GM12878 (cell line): Measurements from ENCODE around the gene PMEL. TPM values are rescaled to one million over a fixed set of nuclear protein-coding genes. Genes with fewer than 3 reads are reported as not detected.
"Not testable (repeated sequence)": the region's sequence is repeated elsewhere in the genome, so short reads cannot be mapped to it uniquely, and the experiment has no call there.

Experiments
- ATAC-seq: fragments of 200-7000 bp; cut with Tn5 transposase; 3 replicates; pipeline ENCODE4 v1.9.1; 2020; ENCODE audit warnings: mild to moderate bottlenecking, moderate library complexity
- BruUV-seq: library from RNA; stranded (reverse); fragments of 400-500 nt; replicated peaks from 2 replicates; lab custom pipeline; 2021; lab: Mats Ljungman, UMichigan
- CTCF ChIA-PET: fragments of 300-600 bp; sonication (Branson Sonifier 250); formaldehyde crosslinking; extraction: SDS; loops from one replicate; lab custom pipeline; 2021; ENCODE audit warnings: inconsistent platforms; lab: Yijun Ruan, JAX
- POLR2A ChIA-PET: fragments of 350-600 bp; formaldehyde crosslinking; extraction: SDS; loops from one replicate; lab custom pipeline; 2021; ENCODE audit warnings: inconsistent platforms; lab: Charles Lee
- RAD21 ChIA-PET: fragments of 300-600 bp; sonication (Branson Sonifier 250); formaldehyde crosslinking; loops from one replicate; lab custom pipeline; 2023; ENCODE audit warnings: antibody characterized with exemption; ENCODE audit not compliant: unreplicated experiment; lab: Charles Lee
- SMC1A ChIA-PET: fragments of 300-600 bp; sonication (Branson Sonifier 250); formaldehyde crosslinking; loops from one replicate; lab custom pipeline; 2023; ENCODE audit not compliant: unreplicated experiment, uncharacterized antibody; lab: Charles Lee
- DNase-seq: peaks from one replicate; pipeline ENCODE4 v3.0.0-alpha.2; 2011; ENCODE audit warnings: low read depth, low spot score
- FAIRE-seq: peaks from 3 replicates; lab custom pipeline; 2011; peaks lifted over from hg19 to GRCh38; lab: Jason Lieb, UNC
- H2AFZ ChIP-seq: 2 replicates; pipeline ENCODE4 v1.6.0; 2011; ENCODE audit warnings: low read depth, low read length, control low read depth; ENCODE audit not compliant: control insufficient read depth
- H3K27ac ChIP-seq: 2 replicates; pipeline ENCODE4 v1.5.1; 2011; ENCODE audit warnings: control low read depth; ENCODE audit not compliant: control insufficient read depth, insufficient read depth
- H3K27me3 ChIP-seq, 2 experiments: replicated peaks in 1 of 2; 2 replicates each; pipeline versions ENCODE4 v1.6.0 to v1.6.1; 2011; ENCODE audit warnings: low read length in 1 of 2; ENCODE audit not compliant: control insufficient read depth in 2 of 2, insufficient read depth in 2 of 2
- H3K36me3 ChIP-seq, 2 experiments: 2 replicates each; pipeline ENCODE4 v1.5.1; 2011; ENCODE audit warnings: low read length in 1 of 2; ENCODE audit not compliant: control insufficient read depth in 2 of 2, insufficient read depth in 2 of 2
- H3K4me1 ChIP-seq: 2 replicates; pipeline ENCODE4 v1.6.1; 2011; ENCODE audit warnings: mild to moderate bottlenecking, low read length, moderate library complexity, mixed read lengths; ENCODE audit not compliant: control insufficient read depth, insufficient read depth
- H3K4me2 ChIP-seq: 2 replicates; pipeline ENCODE4 v1.6.0; 2011; ENCODE audit warnings: control low read depth; ENCODE audit not compliant: control insufficient read depth, insufficient read depth
- H3K4me3 ChIP-seq: fragments of 200-600 bp; sonication (generic); 2 replicates; pipeline ENCODE4 v1.5.1; 2016
- H3K79me2 ChIP-seq: 2 replicates; pipeline ENCODE4 v1.6.0; 2011; ENCODE audit warnings: low read length; ENCODE audit not compliant: control insufficient read depth, insufficient read depth
- H3K9ac ChIP-seq: 2 replicates; pipeline ENCODE4 v1.8.0; 2011; ENCODE audit warnings: low read length, control low read depth, mixed read lengths; ENCODE audit not compliant: control insufficient read depth, insufficient read depth
- H3K9me3 ChIP-seq: replicated peaks from 3 replicates; pipeline ENCODE4 v1.5.1; 2011; ENCODE audit warnings: mild to moderate bottlenecking, low read length; ENCODE audit not compliant: control insufficient read depth, insufficient read depth
- H4K20me1 ChIP-seq: 2 replicates; pipeline ENCODE4 v1.6.0; 2011; ENCODE audit not compliant: control insufficient read depth, insufficient read depth
- ATF7 ChIP-seq: fragments of 450-650 bp; IDR thresholded peaks from 2 replicates; pipeline ENCODE4 v1.6.1; 2016; ENCODE audit warnings: low read depth, mild to moderate bottlenecking
- KDM1A ChIP-seq: fragments of 200-600 bp; sonication (generic); IDR thresholded peaks from 2 replicates; pipeline ENCODE4 v1.6.1; 2016; ENCODE audit warnings: borderline replicate concordance
- MXI1 ChIP-seq: fragments of 150-350 bp; IDR thresholded peaks from 2 replicates; pipeline ENCODE4 v1.6.1; 2011; ENCODE audit warnings: low read depth, mild to moderate bottlenecking, inconsistent platforms, low read length, improper control_type of control experiment
- NR2F1 ChIP-seq: fragments of 450-650 bp; conservative IDR thresholded peaks from 2 replicates; pipeline ENCODE4 v1.6.1; 2017; ENCODE audit warnings: mild to moderate bottlenecking
- PAX5 ChIP-seq: IDR thresholded peaks from 2 replicates; pipeline ENCODE4 v1.6.1; 2011; ENCODE audit warnings: low read depth, low read length, borderline replicate concordance
- RELA ChIP-seq: fragments of 450-650 bp; IDR thresholded peaks from 2 replicates; pipeline ENCODE4 v1.8.0; 2014; ENCODE audit warnings: borderline replicate concordance; ENCODE audit not compliant: partially characterized antibody
- SRF ChIP-seq, 2 experiments: IDR thresholded peaks; 2 replicates each; pipeline ENCODE4 v1.6.1; 2011; ENCODE audit warnings: low read depth in 2 of 2, low read length in 2 of 2, mild to moderate bottlenecking in 1 of 2, moderate library complexity in 1 of 2
- WRNIP1 ChIP-seq: IDR thresholded peaks from 2 replicates; pipeline ENCODE4 v1.6.1; 2011; ENCODE audit warnings: low read depth, low read length, improper control_type of control experiment, borderline replicate concordance
- YBX1 ChIP-seq: fragments of 450-650 bp; IDR thresholded peaks from 2 replicates; pipeline ENCODE4 v1.6.1; 2016; ENCODE audit warnings: antibody characterized with exemption
- ZNF384 ChIP-seq: IDR thresholded peaks from 2 replicates; pipeline ENCODE4 v1.6.1; 2012; ENCODE audit warnings: low read depth, mild to moderate bottlenecking, low read length, improper control_type of control experiment, borderline replicate concordance
- WGBS: methylation state at CpG from one replicate; pipeline ENCODE4 v1.1.6; 2016; ENCODE audit warnings: low lambda C conversion rate; ENCODE audit not compliant: insufficient replicate concordance, insufficient coverage; ENCODE audit errors: missing lambda C conversion rate; 5-methylcytosine and 5-hydroxymethylcytosine counted together
- in situ Hi-C: fragments of 300-500 bp; cut with MboI; formaldehyde crosslinking; loops from 9 replicates; pipeline ENCODE4 v1.14.3; 2018; ENCODE audit warnings: mixed read lengths
- intact Hi-C: fragments of 100-400 bp; cut with micrococcal nuclease; formaldehyde crosslinking; loops from one replicate; pipeline ENCODE4 v1.14.2; 2022; ENCODE audit not compliant: unreplicated experiment
- polyA plus RNA-seq, 11 experiments: library from polyadenylated mRNA; depleted of rRNA in 4 of 11; unstranded in 6 of 11; stranded (reverse) in 5 of 11; fragments of >200 nt; fragmentation: Nextera tagmentation in 4 of 11; fragmentation: Illumina TruSeq in 1 of 11; extraction: Ambion mirVana in 4 of 11; extraction: Trizol in 1 of 11; gene quantifications; 1 replicate in 1 of 11; 2 replicates in 10 of 11; pipeline versions ENCODE4 v1.2.1 to v1.2.3, GENCODE V29; 2011 to 2016; ENCODE audit warnings: inconsistent platforms in 2 of 11, missing spikeins in 2 of 11, low read depth in 1 of 11
- total RNA-seq, 4 experiments: library from RNA; depleted of rRNA in 3 of 4; stranded (reverse); fragments of >200 nt in 3 of 4; fragmentation: Illumina TruSeq in 1 of 4; extraction: Trizol in 1 of 4; gene quantifications; 2 replicates each; pipeline versions ENCODE4 v1.2.1 to v1.2.3, GENCODE V29; 2013 to 2021
- TF ChIP-seq, protein P1 (sequence below): fragments of 450-650 bp; formaldehyde crosslinking; IDR thresholded peaks from 2 replicates; pipeline ENCODE4 v1.4.0; 2022; ENCODE audit warnings: mild to moderate bottlenecking, moderate library complexity
- TF ChIP-seq, protein P2 (sequence below): fragments of 450-650 bp; IDR thresholded peaks from 2 replicates; pipeline ENCODE4 v1.6.1; 2016; ENCODE audit warnings: mild to moderate bottlenecking
- TF ChIP-seq, protein P3 (sequence below), 3 experiments: IDR thresholded peaks in 2 of 3; conservative IDR thresholded peaks in 1 of 3; 2 replicates each; pipeline ENCODE4 v1.5.1; 2011; ENCODE audit warnings: low read depth in 3 of 3, low read length in 3 of 3, mild to moderate bottlenecking in 3 of 3, control low read depth in 2 of 3, moderate library complexity in 2 of 3, inconsistent platforms in 1 of 3, mixed read lengths in 1 of 3; ENCODE audit not compliant: control insufficient read depth in 2 of 3, insufficient read depth in 1 of 3; ENCODE audit errors: extremely low read depth in 1 of 3

PMEL gene
- total and polyA plus RNA-seq, 10 of the 15 experiments (the other 5 are each of a cell fraction or from before 2014, with no cell fraction given) = 0.32 to 1.6 (median 0.56) TPM

DNA sequence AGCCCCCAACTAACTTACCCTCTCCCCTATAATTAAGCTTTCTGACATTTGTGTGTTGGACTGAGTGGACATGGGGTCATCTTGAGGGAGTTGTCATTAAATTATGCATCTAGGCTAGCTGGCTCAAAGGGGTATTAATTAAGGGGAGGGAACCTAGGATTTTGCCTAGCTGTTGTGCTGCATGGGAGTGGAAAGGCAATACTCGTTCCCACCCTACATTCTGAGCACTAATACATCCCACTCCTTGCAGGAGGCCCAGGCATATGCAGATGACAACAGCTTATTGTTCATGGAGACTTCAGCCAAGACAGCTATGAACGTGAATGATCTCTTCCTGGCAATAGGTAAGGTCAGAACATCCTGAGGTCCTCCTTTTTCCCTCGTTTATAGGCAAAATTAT is 25.3 kb upstream of the PMEL start (continued):
- TF ChIP-seq, protein P1, sequence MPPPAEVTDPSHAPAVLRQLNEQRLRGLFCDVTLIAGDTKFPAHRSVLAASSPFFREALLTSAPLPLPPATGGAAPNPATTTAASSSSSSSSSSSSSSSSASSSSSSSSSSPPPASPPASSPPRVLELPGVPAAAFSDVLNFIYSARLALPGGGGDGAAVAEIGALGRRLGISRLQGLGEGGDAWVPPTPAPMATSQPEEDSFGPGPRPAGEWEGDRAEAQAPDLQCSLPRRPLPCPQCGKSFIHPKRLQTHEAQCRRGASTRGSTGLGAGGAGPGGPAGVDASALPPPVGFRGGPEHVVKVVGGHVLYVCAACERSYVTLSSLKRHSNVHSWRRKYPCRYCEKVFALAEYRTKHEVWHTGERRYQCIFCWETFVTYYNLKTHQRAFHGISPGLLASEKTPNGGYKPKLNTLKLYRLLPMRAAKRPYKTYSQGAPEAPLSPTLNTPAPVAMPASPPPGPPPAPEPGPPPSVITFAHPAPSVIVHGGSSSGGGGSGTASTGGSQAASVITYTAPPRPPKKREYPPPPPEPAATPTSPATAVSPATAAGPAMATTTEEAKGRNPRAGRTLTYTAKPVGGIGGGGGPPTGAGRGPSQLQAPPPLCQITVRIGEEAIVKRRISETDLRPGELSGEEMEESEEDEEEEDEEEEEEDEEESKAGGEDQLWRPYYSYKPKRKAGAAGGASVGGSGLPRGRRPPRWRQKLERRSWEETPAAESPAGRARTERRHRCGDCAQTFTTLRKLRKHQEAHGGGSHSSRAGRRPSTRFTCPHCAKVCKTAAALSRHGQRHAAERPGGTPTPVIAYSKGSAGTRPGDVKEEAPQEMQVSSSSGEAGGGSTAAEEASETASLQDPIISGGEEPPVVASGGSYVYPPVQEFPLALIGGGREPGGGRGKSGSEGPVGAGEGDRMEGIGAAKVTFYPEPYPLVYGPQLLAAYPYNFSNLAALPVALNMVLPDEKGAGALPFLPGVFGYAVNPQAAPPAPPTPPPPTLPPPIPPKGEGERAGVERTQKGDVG (CRISPR knock-in tag) = no peak
- TF ChIP-seq NR2F1 (no peak), SRF (IDR thresholded peaks at IDR 0.05; ENCODE audit: low read depth in 2 of 2, low read length in 2 of 2) (no peak), KDM1A (no peak), ATF7 (no peak), PAX5 (no peak), RELA (no peak), YBX1 (no peak), WRNIP1 (no peak), MXI1 (no peak), ZNF384 (no peak)
- TF ChIP-seq, protein P2, sequence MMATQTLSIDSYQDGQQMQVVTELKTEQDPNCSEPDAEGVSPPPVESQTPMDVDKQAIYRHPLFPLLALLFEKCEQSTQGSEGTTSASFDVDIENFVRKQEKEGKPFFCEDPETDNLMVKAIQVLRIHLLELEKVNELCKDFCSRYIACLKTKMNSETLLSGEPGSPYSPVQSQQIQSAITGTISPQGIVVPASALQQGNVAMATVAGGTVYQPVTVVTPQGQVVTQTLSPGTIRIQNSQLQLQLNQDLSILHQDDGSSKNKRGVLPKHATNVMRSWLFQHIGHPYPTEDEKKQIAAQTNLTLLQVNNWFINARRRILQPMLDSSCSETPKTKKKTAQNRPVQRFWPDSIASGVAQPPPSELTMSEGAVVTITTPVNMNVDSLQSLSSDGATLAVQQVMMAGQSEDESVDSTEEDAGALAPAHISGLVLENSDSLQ = no peak
- TF ChIP-seq, protein P3, sequence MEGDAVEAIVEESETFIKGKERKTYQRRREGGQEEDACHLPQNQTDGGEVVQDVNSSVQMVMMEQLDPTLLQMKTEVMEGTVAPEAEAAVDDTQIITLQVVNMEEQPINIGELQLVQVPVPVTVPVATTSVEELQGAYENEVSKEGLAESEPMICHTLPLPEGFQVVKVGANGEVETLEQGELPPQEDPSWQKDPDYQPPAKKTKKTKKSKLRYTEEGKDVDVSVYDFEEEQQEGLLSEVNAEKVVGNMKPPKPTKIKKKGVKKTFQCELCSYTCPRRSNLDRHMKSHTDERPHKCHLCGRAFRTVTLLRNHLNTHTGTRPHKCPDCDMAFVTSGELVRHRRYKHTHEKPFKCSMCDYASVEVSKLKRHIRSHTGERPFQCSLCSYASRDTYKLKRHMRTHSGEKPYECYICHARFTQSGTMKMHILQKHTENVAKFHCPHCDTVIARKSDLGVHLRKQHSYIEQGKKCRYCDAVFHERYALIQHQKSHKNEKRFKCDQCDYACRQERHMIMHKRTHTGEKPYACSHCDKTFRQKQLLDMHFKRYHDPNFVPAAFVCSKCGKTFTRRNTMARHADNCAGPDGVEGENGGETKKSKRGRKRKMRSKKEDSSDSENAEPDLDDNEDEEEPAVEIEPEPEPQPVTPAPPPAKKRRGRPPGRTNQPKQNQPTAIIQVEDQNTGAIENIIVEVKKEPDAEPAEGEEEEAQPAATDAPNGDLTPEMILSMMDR (IDR thresholded peaks at IDR 0.05 in 2 of 3, conservative IDR thresholded peaks at IDR 0.05 in 1 of 3; ENCODE audit: control insufficient read depth in 2 of 3, extremely low read depth in 1 of 3, insufficient read depth in 1 of 3, low read depth in 3 of 3, low read length in 3 of 3) = no peak

DNA sequence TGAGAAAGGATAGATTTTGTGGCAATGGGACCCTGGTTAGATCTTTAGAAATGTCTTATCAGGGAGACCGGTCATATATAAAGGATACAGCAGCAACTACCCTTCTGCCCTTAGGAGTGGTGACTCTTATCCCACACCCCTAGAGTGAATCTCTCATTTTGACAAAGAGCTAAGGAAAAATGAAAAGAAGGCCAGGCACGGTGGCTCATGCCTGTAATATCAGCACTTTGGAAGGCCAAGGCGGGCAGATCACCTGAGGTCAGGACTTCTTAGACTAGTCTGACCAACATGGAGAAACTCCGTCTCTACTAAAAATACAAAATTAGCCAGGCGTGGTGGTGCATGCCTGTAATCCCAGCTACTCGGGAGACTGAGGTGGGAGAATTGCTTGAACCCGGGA is 20.1 kb upstream of the PMEL start:
- H3K79me2 ChIP-seq, in situ Hi-C loops, intact Hi-C loops, H3K4me3 ChIP-seq, H3K27me3 ChIP-seq, H3K9ac ChIP-seq, H4K20me1 ChIP-seq, FAIRE-seq, H3K9me3 ChIP-seq, BruUV-seq, H3K4me2 ChIP-seq, H3K27ac ChIP-seq, H2AFZ ChIP-seq, ATAC-seq, DNase-seq: not testable (repeated sequence)
- SMC1A ChIA-PET = interaction anchor here (0.8 to 3.5 kb wide), 6 partner anchors 8 to 247 kb away, joined by 3 to 24 read pairs (median 8); partner anchors contain the start of genes RAB5B, RPS26 and SUOX
- CTCF ChIA-PET = interaction anchor here (0.5 to 2.5 kb wide), 8 partner anchors 10 to 357 kb away, joined by 3 to 28 read pairs (median 4); partner anchors contain the start of genes DGKA, RAB5B and SUOX
- RAD21 ChIA-PET = interaction anchor here (0.6 to 6.4 kb wide), 3 partner anchors 10 to 303 kb away, joined by 3 to 56 read pairs (median 20); partner anchors contain the start of genes RAB5B and SUOX
- peaks cover 16% of the 10 kb centered on the region for H3K4me1 ChIP-seq
- H3K36me3 ChIP-seq = peaks cover 3 to 19% of the 10 kb centered on the region in 2 experiments; a peak in 3 of 4 replicates
- POLR2A ChIA-PET = interaction anchor here (1.3 to 5.6 kb wide), 4 partner anchors 9 to 18 kb away, joined by 3 to 85 read pairs (median 4); partner anchors contain the start of genes RAB5B and SUOX
- 95% methylated on average over 7 of the region's 7 CpGs for WGBS
